Measurements from ENCODE around the gene RDH8.

The RDH8 gene

DNA sequence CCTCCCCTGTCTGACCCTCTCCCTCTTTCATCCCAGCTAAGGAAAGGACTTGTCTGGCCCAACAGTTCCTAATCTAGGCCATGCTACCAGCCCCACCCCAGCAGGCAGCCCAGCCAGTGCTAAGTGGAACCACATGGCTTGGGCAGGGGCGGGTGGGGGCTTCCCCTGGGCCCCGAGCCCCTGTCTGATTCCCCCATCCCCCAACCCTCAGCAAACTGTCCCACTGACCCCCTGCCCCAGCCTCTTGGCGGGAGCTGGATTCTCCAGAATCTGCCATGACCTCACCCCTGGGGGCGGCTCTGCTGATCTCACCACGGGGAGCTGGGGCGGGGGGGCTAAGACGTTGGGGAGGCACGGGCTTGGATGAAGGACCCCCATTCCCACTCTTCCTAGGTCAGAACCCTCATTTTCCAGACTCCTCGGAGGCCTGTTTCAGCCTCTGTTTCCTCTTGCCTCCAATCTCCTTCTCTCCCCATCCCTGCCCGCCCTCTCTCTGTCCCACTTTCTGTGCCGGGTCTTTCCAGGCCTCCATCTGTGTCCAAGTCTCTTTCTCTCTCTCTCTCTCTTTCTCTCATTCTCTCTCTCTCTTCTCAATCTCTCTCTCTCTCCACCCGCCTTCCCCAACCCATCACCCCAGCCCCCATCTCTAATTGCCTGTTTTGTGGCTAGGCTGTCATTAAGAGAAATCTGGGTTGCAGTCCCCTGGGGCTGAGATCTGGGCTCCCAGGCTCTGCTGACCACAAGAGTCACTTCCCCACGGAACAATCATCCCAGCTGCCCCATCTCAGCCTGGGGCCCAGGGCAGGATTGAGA is 5.7 kb upstream of the RDH8 start:
- no peak for DNase-seq
- Histone ChIP-seq H3K27me3 (peaks cover 43% of the 10 kb centered on the region), H3K36me3 (no peaks in the 10 kb centered on the region), H3K4me1 (no peaks in the 10 kb centered on the region), H3K4me3 (ENCODE audit: low read depth, low read length) (no peak overlapping the region), H3K9me3 (peaks cover 3% of the 10 kb centered on the region; the same call in 1 of the 2 replicates)
- no peak for TF ChIP-seq CTCF (IDR thresholded peaks at IDR 0.05; ENCODE audit: low read depth, low read length)

- TF ChIP-seq CTCF (IDR thresholded peaks at IDR 0.05; ENCODE audit: low read depth, low read length), result no peak
- H3K9me3 ChIP-seq, result peaks cover 3% of the 10 kb centered on the region; the same call in 1 of the 2 replicates
- no peak overlapping the region for H3K4me3 ChIP-seq (ENCODE audit: low read depth, low read length)
- no peaks in the 10 kb centered on the region for H3K36me3 ChIP-seq
- H3K4me1 ChIP-seq, result no peaks in the 10 kb centered on the region
- H3K27me3 ChIP-seq, result peaks cover 49% of the 10 kb centered on the region
- DNase-seq, result no peak
These were observed 5.0 kb upstream of the RDH8 start for GRCh38 chr19:10008184-10008765.

DNA sequence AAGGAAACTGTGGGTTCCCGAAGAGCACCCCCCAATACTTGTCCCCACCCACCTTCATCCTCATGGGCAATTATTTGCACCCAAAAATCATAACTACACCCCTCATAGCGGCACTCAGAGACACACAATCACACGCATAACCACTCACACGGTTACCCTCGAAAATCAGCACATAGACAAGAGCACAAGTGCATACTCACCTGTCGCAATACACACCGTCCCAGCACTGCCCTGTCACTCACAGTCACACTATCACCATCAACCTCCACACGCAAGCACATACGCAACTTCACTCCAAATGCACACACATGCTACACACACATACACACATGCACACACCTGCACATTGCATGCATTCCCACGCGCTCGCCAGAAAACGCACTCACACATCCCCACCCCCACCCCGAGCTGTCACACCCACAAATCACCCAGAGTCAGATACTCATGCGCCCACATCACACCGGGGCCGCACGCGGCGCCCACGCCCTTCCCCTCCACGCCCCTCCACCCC is 3.5 kb upstream of the RDH8 start:
- Histone ChIP-seq H3K36me3 (no peaks in the 10 kb centered on the region), H3K4me3 (ENCODE audit: low read depth, low read length) (no peak overlapping the region), H3K9me3 (no peaks in the 10 kb centered on the region), H3K27me3 (peaks cover 57% of the 10 kb centered on the region), H3K4me1 (no peaks in the 10 kb centered on the region)
- TF ChIP-seq CTCF (IDR thresholded peaks at IDR 0.05; ENCODE audit: low read depth, low read length), result no peak
- no peak for DNase-seq

DNA sequence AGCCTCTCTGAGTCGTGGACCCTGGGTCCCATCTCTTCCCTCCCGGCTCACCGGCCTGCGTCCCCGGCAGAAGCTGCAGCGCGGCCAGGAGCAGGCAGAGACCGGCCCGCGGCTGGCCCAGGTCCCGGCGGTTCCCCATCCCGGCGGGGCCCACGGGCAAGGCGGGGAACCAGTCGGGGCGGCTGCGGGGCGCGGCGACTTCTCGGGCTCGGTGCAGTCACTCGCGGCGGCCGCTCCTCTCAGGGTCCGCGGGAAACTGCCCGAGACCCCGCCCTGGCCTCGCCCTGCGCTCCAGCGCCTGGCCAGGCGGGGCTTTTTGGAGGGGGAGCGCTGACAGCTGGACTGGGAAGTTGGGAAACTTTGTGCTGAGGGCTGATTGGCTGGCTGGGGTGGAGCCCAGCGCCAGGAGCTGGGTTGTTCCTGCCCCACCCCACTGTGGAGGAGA is 3.0 kb upstream of the RDH8 start, which contains the start of gene COL5A3:
TSS of gene COL5A3 (minus strand) at position 258 of the 445 bp plus-strand sequence. CDS start at position 139, 119 bp downstream.
- DNase-seq, result no peak
- H3K4me3 ChIP-seq (ENCODE audit: low read depth, low read length), result no peak within 1 kb of the TSS
- TF ChIP-seq CTCF (IDR thresholded peaks at IDR 0.05; ENCODE audit: low read depth, low read length), result no peak
- peaks cover 62% of the 10 kb centered on the region for H3K27me3 ChIP-seq
- no peaks in the 10 kb centered on the region for H3K36me3 ChIP-seq
- H3K4me1 ChIP-seq, result no peaks in the 10 kb centered on the region
- H3K9me3 ChIP-seq, result no peaks in the 10 kb centered on the region

DNA sequence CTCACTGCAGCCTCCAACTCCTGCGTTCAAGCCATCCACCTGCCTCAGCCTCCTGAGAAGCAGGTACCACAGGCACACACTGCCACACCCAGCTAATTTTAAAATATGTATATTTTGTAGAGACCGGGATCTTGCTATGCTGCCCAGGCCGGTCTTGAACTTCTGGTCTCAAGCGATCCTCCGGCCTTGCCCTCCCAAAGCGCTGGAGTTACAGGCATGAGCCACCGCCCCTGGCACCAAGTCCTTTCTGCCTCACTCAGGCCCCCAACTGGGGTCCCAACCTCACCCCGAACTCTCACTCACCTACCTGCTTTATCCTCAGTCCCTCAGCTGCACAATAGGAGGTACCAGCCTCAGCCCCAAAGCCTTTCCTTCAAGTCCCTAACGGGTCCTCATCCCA is 2.3 kb upstream of the RDH8 start:
- no peak overlapping the region for H3K4me3 ChIP-seq (ENCODE audit: low read depth, low read length)

More for the DNA sequence above, 2.3 kb upstream of the RDH8 start:
- no peaks in the 10 kb centered on the region for H3K9me3 ChIP-seq
- TF ChIP-seq CTCF (IDR thresholded peaks at IDR 0.05; ENCODE audit: low read depth, low read length), result no peak
- H3K4me1 ChIP-seq, result no peaks in the 10 kb centered on the region
- H3K27me3 ChIP-seq, result peaks cover 62% of the 10 kb centered on the region
- DNase-seq, result no peak
- H3K36me3 ChIP-seq, result no peaks in the 10 kb centered on the region

Measured in BE2C (cell line).